OCI-LY3 (cell line): ENCODE results near the gene IGSF22.

ENCODE experiments used
- H2AFZ ChIP-seq: fragments of 200-600, 300-600 bp; shearing (Covaris generic); 2 replicates; pipeline ENCODE4 v1.6.0; 2014; ENCODE audit warnings: antibody characterized with exemption, low read depth, low read length
- H3K27ac ChIP-seq: fragments of 200-600, 300-600 bp; sonication (generic); 2 replicates; pipeline ENCODE4 v1.5.1; 2014; ENCODE audit warnings: mild to moderate bottlenecking, low read length, moderate library complexity, mixed read lengths
- H3K27me3 ChIP-seq: fragments of 200-600, 300-600 bp; sonication (generic); 2 replicates; pipeline ENCODE4 v1.6.1; 2014; ENCODE audit warnings: low read depth, low read length, mixed read lengths
- H3K36me3 ChIP-seq: fragments of 200-600, 300-600 bp; sonication (generic); replicated peaks from 2 replicates; pipeline ENCODE3; 2014; ENCODE audit warnings: low read depth, low read length, mixed read lengths
- H3K4me1 ChIP-seq: fragments of 300-600, 200-600 bp; sonication (generic); 2 replicates; pipeline ENCODE4 v1.6.1; 2014; ENCODE audit warnings: low read length, mixed read lengths
- H3K4me2 ChIP-seq: fragments of 200-600, 300-600 bp; sonication (generic); 2 replicates; pipeline ENCODE4 v1.6.1; 2014; ENCODE audit warnings: low read length, mixed read lengths
- H3K4me3 ChIP-seq: fragments of 300-600, 200-600 bp; sonication (generic); 2 replicates; pipeline ENCODE4 v1.5.1; 2014; ENCODE audit warnings: antibody characterized with exemption, mild to moderate bottlenecking, low read length, moderate library complexity
- H3K79me2 ChIP-seq: fragments of 300-600, 200-600 bp; shearing (Covaris generic); 2 replicates; pipeline ENCODE4 v1.6.1; 2014; ENCODE audit warnings: mild to moderate bottlenecking, low read length, mixed read lengths
- H3K9ac ChIP-seq: fragments of 300-600, 200-600 bp; shearing (Covaris generic); 2 replicates; pipeline ENCODE4 v1.6.0; 2014; ENCODE audit warnings: mild to moderate bottlenecking, low read length, moderate library complexity
- H3K9me3 ChIP-seq: fragments of 200-600, 300-600 bp; shearing (Covaris generic); 2 replicates; pipeline ENCODE4 v1.6.1; 2014; ENCODE audit warnings: low read length, mixed read lengths; ENCODE audit not compliant: insufficient read depth
- H4K20me1 ChIP-seq: fragments of 200-600, 300-600 bp; sonication (generic); 2 replicates; pipeline ENCODE4 v1.6.1; 2016; ENCODE audit warnings: low read length, mixed read lengths; ENCODE audit not compliant: insufficient read depth
- CTCF ChIP-seq: fragments of 200-600, 300-600 bp; sonication (generic); IDR thresholded peaks from 2 replicates; pipeline ENCODE4 v1.5.1; 2014; ENCODE audit warnings: antibody characterized with exemption, low read length, low read depth
- EZH2phosphoT487 ChIP-seq: fragments of 200-600 bp; shearing (Covaris generic); IDR thresholded peaks from 2 replicates; pipeline ENCODE4 v1.6.1; 2018; ENCODE audit warnings: antibody characterized with exemption, mixed run types, low read depth

The IGSF22 gene

GRCh38 chr11:18700375-18700774 is 25.6 kb downstream of the IGSF22 start:
- Histone ChIP-seq H2AFZ (no peak overlapping the region), H3K4me3 (no peak overlapping the region), H3K4me2 (no peak overlapping the region), H4K20me1 (no peaks in the 10 kb centered on the region), H3K9me3 (no peaks in the 10 kb centered on the region), H3K36me3 (no peaks in the 10 kb centered on the region), H3K27me3 (peaks cover 29% of the 10 kb centered on the region), H3K4me1 (peaks cover 15% of the 10 kb centered on the region), H3K9ac (no peak overlapping the region), H3K79me2 (no peaks in the 10 kb centered on the region), H3K27ac (no peak overlapping the region)
- TF ChIP-seq CTCF (no peak), EZH2phosphoT487 (no peak)

GRCh38 chr11:18699848-18700261 is 26.1 kb downstream of the IGSF22 start:
- Histone ChIP-seq H3K36me3 (no peaks in the 10 kb centered on the region), H3K27ac (no peak overlapping the region), H2AFZ (no peak overlapping the region), H3K4me2 (peak overlapping the region; percentile 67), H3K79me2 (no peaks in the 10 kb centered on the region), H4K20me1 (no peaks in the 10 kb centered on the region), H3K4me1 (peaks cover 15% of the 10 kb centered on the region), H3K9me3 (no peaks in the 10 kb centered on the region), H3K4me3 (peak overlapping the region; percentile 76; the same call in 1 of the 2 replicates), H3K9ac (no peak overlapping the region), H3K27me3 (peaks cover 31% of the 10 kb centered on the region)
- TF ChIP-seq EZH2phosphoT487: no peak
- no peak for TF ChIP-seq CTCF

- Histone ChIP-seq H2AFZ (no peak overlapping the region), H3K4me1 (peaks cover 15% of the 10 kb centered on the region), H3K4me3 (peak overlapping the region; percentile 76), H3K9me3 (no peaks in the 10 kb centered on the region), H3K4me2 (peak overlapping the region; percentile 67), H3K79me2 (no peaks in the 10 kb centered on the region), H3K36me3 (no peaks in the 10 kb centered on the region), H3K9ac (no peak overlapping the region), H3K27me3 (peaks cover 31% of the 10 kb centered on the region), H4K20me1 (no peaks in the 10 kb centered on the region), H3K27ac (no peak overlapping the region)
- no peak for TF ChIP-seq CTCF
- no peak for TF ChIP-seq EZH2phosphoT487
These were observed 26.8 kb downstream of the IGSF22 start for GRCh38 chr11:18699269-18699596.

GRCh38 chr11:18698341-18699268 is 27.4 kb downstream of the IGSF22 start, which contains the start of gene TMEM86A:
Gene TMEM86A (plus strand): TSS chr11:18698779. CDS start chr11:18698887, 108 bp downstream.
- H3K79me2 ChIP-seq: no peaks in the 10 kb centered on the region
- no peak within 1 kb of the TSS for H3K27ac ChIP-seq
- no peaks in the 10 kb centered on the region for H3K36me3 ChIP-seq
- peak within 1 kb of the TSS; percentile 28 for H3K9ac ChIP-seq
- H2AFZ ChIP-seq: peak within 1 kb of the TSS; percentile 8; the same call in 1 of the 2 replicates
- no peaks in the 10 kb centered on the region for H4K20me1 ChIP-seq
- TF ChIP-seq CTCF (no peak), EZH2phosphoT487 (no peak)
- peaks cover 31% of the 10 kb centered on the region for H3K27me3 ChIP-seq
- H3K9me3 ChIP-seq: no peaks in the 10 kb centered on the region
- peak within 1 kb of the TSS; percentile 67 for H3K4me2 ChIP-seq
- peak within 1 kb of the TSS; percentile 76 for H3K4me3 ChIP-seq
- peaks cover 16% of the 10 kb centered on the region for H3K4me1 ChIP-seq
